HG02970 (cell line): Measurements from ENCODE around the gene C16orf87.

Source experiments
- ATAC-seq: cut with Tn5 transposase; IDR thresholded peaks from one replicate; pipeline ENCODE4 v1.9.1; 2021; ENCODE audit warnings: mild to moderate bottlenecking, moderate library complexity, moderate number of reproducible peaks; ENCODE audit not compliant: unreplicated experiment, low FRiP score

Gene C16orf87

DNA sequence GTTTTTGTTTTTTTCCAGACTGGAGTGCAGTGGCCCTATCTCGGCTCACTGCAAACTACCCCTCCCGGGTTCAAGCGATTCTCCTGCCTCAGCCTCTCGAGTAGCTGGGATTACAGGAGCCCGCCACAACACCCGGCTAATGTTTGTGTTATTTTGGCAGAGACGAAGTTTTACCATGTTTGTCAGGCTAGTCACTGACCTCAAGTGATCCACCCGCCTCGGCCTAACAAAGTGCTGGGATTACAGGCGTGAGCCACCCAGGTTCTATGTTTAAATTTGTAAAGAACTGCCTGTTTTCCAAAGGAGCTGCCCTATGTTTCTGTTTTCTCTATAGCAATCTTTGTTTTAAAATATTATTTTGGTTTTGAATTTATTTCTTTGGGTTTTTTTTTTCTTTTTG lies 13.8 kb upstream of the C16orf87 start:
- ATAC-seq: no peak

DNA sequence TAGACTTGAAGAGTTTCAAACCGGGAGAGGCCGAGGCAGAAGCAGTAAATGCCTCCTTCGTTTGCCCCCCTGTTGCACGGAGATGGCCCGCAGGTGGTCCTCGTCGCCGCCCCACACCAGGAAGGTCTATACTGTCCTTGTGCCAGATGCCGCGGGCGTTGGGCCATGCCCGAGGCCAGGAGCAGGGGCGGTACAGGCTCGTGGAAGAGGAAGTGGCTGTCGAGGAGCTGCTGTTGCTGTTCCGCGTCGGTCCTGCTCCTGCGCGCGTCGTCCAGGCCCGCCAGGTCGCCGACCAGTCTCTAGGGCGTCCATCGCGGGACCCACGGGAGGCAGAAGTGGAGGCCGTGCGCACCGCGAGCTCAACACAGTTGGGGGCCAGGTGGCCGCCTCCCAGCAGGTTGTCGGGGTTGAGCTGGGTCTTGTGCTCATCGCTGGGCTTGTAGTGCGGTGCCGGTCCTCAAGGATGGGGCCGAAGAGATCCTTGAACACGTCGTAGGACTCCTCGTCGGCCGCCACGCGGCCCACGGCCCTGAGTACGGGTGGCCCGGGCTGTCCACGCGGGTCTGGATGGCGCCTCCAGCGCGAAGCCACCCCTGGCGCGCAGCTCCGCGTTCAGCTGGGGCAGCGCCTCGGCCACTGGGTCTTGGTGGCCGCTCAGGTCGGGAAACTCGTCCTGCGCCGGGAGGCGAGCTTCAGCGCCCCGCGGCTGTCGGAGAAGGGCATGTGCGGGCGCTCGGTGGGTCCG lies 13.1 kb upstream of the C16orf87 start:
- no peak for ATAC-seq

DNA sequence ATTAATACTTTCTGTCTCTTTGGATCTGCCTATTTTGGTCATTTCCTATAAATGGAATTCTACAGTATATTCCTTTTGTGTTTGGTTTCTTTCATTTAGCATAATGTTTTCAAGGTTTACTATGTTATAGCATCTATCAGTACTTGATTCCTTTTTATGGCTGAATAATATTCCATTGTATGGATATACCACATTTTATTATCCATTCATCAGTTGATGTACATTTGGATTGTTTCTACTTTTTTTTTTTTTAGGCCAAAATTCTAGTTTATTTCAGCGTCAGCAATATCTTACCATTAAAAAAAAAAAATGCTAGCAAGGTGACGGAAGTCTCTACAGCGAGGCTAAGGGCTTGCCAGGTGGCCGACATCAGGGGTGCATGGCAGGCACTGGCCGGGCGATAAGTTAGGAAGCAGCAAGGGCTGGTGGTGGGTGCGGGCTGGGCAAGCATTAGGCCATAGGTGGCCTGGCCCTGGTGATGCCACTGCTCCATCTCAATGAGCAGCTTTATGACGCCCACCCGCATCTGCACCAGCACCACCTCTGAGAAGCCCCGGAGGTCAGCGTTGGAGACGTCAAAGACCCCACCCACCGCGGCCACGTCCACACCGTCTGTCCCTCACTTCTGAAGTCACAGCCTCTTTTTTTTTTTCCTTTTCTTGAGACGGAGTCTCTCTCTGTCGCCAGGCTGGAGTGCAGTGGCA lies 11.4 kb upstream of the C16orf87 start:
- ATAC-seq: no peak

GRCh38 chr16:46839986-46840443 lies 9.0 kb upstream of the C16orf87 start:
- no peak for ATAC-seq

DNA sequence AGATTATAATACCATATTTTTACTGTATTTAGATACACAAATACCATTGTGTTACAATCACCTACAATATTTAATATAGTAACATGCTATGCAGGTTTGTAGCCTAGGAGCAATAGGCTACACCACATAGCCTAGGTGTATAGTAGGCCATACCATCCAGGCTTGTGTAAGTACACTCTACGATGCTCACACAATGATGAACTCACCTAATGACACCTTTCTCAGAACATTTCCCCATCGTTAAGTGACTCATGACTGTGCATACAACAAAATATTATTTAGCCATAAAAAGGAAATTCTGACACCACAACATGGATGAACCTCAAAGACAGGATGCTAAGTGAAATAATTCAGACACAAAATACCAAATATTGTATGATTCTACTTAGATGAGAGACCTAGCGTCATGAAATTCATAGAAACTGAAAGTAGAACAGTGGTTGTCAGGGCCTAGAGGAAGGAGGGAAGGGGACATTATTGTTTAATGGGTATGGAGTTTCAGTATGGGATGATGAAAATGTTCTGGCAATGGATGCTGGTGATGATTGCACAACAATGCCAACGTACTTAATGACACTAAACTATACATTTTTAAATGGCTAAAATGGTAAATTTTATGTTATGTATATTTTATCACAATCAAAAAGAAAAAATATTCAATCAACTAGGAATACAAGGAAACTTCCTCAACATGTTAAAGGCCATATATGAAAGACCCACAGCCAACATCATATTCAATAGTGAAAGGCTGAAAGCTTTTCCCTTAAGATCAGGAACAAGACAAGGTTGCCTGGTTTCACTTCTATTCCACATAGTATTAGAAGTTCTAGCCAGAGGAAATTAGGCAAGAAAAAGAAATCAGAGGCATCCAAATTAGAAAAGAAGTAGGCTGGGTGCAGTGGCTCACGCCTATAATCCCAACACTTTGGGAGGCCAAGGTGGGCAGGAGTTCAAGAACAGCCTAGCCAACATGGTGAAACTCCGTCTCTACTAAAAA lies 5.9 kb upstream of the C16orf87 start:
- no peak for ATAC-seq

DNA sequence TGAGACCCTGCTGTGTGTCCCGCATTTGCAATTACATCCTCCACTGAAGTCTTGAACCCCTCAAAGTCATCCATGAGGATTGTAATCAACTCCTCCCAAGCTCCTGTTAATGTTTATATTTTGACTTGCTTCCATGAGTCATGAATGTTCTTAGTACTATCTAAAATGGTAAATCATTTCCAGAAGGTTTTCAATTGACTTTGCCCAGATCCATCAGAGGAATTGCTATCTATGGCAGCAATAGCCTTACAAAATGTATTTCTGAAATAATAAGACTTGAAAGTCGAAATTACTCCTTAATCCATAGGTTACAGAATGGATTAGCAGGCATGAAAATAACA lies 2.5 kb upstream of the C16orf87 start:
- no peak for ATAC-seq

DNA sequence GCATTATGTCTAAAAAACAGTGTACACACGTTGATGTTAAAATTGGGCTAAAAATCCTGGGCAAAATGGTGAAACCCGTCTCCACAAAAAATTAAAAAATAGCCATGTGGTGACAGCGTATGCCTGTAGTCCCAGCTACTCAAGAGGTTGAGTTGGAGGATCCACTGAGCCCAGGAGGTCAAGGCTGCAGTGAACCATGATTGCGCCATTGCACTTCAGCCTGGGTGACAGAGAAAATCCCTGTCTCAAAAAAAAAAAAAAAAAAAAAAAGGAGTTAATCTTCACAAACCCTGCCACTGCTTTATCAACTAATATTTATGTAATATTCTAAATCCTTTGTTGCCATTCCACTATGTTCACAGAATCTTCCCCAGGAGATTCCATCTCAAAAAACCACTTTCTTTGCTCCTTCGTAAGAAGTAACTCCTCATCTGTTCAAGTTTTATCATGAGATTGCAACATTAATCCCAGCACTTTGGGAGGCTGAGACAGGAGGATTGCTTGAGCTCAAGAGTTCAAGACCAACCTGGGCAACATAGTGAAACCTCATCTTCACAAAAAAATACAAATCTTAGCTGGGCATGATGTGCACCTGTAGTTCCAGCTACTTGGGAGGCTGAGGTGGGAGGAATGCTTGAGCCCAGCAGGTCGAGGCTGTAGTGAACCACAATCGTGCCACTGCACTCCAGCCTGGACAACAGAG lies 1.9 kb upstream of the C16orf87 start:
- no peak for ATAC-seq

- ATAC-seq: no peak
These were observed 521 bp downstream of the C16orf87 start for GRCh38 chr16:46830417-46830901.

DNA sequence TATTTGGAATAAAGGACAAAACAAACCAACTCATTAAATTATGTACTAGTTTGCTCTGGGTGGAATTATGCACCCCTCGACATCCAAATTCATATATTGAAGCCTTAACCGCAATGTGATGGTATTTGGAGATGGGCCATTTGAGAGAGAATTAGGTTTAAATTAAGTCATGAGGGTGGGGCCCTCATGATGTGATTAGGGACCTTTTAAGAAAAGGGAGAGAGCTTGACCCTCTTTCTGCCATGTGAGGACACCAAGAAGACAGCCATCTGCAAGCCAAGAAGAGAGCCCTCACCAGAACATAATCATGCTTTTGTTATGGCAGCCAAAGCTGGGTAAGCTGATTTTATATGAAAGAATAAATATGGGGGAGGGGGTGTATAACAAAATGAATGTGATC lies 2.0 kb downstream of the C16orf87 start:
- no peak for ATAC-seq

DNA sequence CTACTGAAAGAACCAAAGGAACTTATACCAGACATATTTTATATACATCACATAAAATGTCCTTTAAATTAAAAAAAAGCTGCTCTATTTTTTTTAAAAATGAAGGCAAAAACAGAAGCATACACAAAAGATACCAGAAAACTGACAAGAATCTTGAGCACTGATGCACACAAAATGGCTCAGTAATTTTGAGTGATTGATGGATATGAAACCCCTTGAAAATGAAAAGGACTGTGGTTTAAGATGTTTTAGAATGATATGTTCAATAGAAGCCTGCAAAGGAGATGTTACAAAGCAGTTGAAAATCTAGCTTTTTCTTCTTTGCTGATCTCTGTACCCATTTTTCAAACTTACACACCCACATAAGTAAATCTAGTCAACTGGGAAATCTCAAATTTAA lies 2.7 kb downstream of the C16orf87 start:
- no peak for ATAC-seq

DNA sequence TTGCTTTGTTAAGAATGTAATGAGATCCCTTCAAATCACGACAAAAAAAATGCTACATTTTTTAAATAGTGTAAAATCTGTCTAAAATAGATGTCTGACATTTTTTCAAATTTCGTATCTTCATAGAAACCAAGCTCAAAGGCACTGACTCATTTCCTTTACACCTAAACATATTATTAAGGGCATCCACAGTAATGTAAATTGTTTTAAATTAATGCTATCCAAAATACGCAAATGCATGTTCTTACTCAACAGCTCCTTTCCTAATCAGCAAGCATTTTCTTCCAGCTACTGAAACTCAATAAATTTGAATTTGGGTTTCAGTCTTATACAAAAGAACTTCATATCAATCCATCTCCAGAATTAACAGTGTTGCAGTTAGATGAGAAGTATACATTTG lies 4.3 kb downstream of the C16orf87 start:
- ATAC-seq: no peak

DNA sequence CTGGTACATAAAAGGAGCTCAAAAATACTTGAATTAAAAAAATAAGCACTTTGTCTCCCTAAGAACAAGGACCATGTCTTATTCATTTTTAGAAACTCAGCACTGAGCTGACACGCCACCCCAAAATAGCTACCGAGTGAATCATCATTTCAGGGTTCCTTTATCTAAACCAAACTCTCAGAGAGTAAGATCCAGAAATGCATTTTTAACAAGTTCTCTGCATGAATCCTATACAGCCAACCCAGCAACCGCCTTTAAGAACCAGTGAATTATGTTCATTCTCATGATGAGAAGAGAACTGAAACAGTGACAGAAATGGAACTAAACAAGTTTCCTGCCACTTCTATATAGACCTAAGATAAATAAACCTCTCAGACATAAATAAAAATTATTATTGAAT lies 8.7 kb downstream of the C16orf87 start:
- ATAC-seq: no peak

GRCh38 chr16:46817961-46818360 lies 13.0 kb downstream of the C16orf87 start:
- ATAC-seq: no peak

GRCh38 chr16:46814790-46815189 lies 16.2 kb downstream of the C16orf87 start:
- no peak for ATAC-seq

GRCh38 chr16:46813611-46814010 lies 17.4 kb downstream of the C16orf87 start:
- no peak for ATAC-seq

DNA sequence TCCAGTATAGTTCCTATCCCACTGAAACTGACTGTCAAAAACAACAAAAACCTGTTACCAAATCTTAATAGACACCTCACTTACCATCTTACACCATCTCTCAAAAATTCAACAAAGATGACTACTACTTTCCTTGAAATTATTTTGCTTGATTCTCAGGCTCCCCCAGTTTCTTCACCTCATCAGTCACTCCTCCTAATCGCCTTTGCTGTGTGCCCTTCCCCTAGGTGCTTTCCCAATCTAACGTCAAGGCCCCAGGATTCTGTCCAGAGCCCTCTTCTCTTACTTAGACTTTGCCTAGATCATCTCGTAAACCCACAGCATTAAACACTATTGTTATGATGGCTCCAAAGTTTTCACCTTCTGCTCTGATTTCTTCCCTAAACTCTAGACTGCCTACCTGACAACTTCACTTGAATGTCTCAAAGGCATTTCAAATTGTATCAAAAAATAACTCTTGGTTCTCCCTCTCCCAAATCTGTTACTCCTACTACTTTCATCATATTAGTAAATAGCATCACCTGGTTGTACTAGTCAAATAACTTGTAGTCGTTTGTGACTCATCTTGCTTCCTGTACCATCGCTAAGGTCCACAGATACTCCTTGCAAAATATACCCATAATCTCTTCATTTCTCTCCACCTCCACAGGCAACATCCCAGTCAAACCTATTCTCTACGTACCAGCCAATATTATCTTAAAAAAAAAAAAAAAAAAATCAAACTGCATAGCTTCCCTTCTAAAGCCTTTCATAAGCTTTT lies 18.0 kb downstream of the C16orf87 start:
- no peak for ATAC-seq

GRCh38 chr16:46811682-46812081 lies 19.3 kb downstream of the C16orf87 start:
- ATAC-seq: no peak

DNA sequence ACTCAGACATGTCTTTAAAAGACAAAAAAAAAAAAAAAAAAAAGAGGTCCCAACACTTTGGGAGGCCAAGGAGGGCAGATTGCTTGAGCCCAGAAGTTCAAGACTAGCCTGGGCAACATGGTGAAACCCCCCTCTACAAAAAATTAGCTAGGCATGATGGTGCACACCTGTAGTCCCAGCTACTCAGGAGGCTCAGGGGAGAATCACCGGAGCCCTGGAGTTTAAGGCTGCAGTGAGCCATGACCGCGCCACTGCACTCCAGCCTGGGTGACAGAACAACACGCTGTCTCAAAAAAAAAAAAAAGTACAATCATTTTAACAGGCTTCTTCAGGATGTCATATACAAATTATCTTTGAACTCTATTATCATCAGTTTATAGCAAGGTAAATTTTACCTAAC lies 22.0 kb downstream of the C16orf87 start:
- peak; percentile 54 for ATAC-seq

GRCh38 chr16:46807336-46807735 lies 23.6 kb downstream of the C16orf87 start:
- ATAC-seq: no peak
